ENCODE results near the gene ATPAF1. TPM values are rescaled to one million over a fixed set of nuclear protein-coding genes. Genes with fewer than 3 reads are reported as not detected.

Gene ATPAF1
- total and polyA plus RNA-seq, 10 of the 15 experiments (the other 5 are each of a cell fraction or from before 2014, with no cell fraction given) = 15.2 to 93.5 (median 48.4) TPM

DNA sequence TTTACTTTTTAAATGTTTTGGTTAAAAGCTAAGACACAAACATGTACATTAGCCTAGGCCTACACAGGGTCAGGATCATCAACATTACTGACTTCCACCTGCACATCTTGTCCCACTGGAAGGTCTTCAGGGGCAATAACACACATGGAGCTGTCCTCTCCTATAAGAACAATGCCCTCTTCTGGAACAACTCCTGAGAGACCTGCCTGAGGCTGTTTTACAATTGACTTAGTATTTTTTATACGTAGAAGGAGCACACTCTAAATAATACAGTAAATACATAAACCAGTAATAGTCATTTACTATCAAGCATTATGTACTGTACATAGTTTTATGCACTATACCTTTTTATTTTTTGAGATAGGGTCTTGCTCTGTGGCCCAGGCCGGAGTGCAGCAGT, 37.4 kb downstream of the ATPAF1 start:
- in situ Hi-C loops (cut with MboI) (no loop called here), intact Hi-C loops (cut with micrococcal nuclease; ENCODE audit: unreplicated experiment) (no loop called here)
- FAIRE-seq (no peak), DNase-seq (ENCODE audit: low read depth, low spot score) (no peak), ATAC-seq (no peak)
- Histone ChIP-seq H3K9ac (ENCODE audit: control insufficient read depth, insufficient read depth, low read length) (no peak overlapping the region), H3K79me2 (ENCODE audit: control insufficient read depth, insufficient read depth, low read length) (no peaks in the 10 kb centered on the region), H3K4me2 (ENCODE audit: control insufficient read depth, insufficient read depth) (no peak overlapping the region), H3K4me1 (ENCODE audit: control insufficient read depth, insufficient read depth, low read length) (no peaks in the 10 kb centered on the region), H3K27ac (ENCODE audit: control insufficient read depth, insufficient read depth) (no peak overlapping the region), H3K9me3 (replicated peaks; ENCODE audit: control insufficient read depth, insufficient read depth, low read length) (no peaks in the 10 kb centered on the region), H3K36me3 (ENCODE audit: control insufficient read depth in 2 of 2, insufficient read depth in 2 of 2, low read length in 1 of 2) (peaks cover 2 to 8% of the 10 kb centered on the region in 2 experiments), H3K4me3 (no peak overlapping the region), H3K27me3 (replicated peaks in 1 of 2; ENCODE audit: control insufficient read depth in 2 of 2, insufficient read depth in 2 of 2, low read length in 1 of 2) (no peaks in the 10 kb centered on the region), H2AFZ (ENCODE audit: control insufficient read depth, low read depth, low read length) (no peak overlapping the region), H4K20me1 (ENCODE audit: control insufficient read depth, insufficient read depth) (no peaks in the 10 kb centered on the region)
- POLR2A ChIA-PET = no interaction called here
- SMC1A ChIA-PET (ENCODE audit: uncharacterized antibody, unreplicated experiment) = interaction anchor here (1.0 to 1.5 kb wide), 3 partner anchors 12 to 94 kb away, joined by 3 to 4 read pairs (median 4); partner anchors contain the start of gene MOB3C
- RAD21 ChIA-PET (ENCODE audit: unreplicated experiment) = interaction anchor here (0.6 to 0.7 kb wide), 2 partner anchors 8 to 74 kb away, joined by 3 read pairs; no protein-coding TSS in a partner anchor
- no TSS peak for BruUV-seq (replicated peaks)
- WGBS (ENCODE audit: insufficient coverage, insufficient replicate concordance, low lambda C conversion rate, missing lambda C conversion rate) = 98% methylated on average over 2 of the region's 2 CpGs
- CTCF ChIA-PET = interaction anchor here (0.9 to 1.4 kb wide), 3 partner anchors 8 to 96 kb away, joined by 3 to 4 read pairs (median 3); no protein-coding TSS in a partner anchor
- no peak for TF ChIP-seq SMARCA5 (IDR thresholded peaks at IDR 0.05)
- no peak for TF ChIP-seq RAD21 (IDR thresholded peaks at IDR 0.05; ENCODE audit: insufficient read depth, low read depth, low read length)
- TF ChIP-seq ZNF24 (IDR thresholded peaks at IDR 0.05) = no peak
- no peak for TF ChIP-seq ZNF592 (IDR thresholded peaks at IDR 0.05)
- TF ChIP-seq NRF1 (conservative IDR thresholded peaks at IDR 0.05; ENCODE audit: low read depth, low read length) = no peak
- TF ChIP-seq NR2C2 (IDR thresholded peaks at IDR 0.05; ENCODE audit: borderline replicate concordance, control insufficient read depth, insufficient read length, low read depth) = no peak
- TF ChIP-seq SKIL (IDR thresholded peaks at IDR 0.05; ENCODE audit: low read depth, poor library complexity, severe bottlenecking) = no peak
- no peak for TF ChIP-seq KLF5 (IDR thresholded peaks at IDR 0.05; ENCODE audit: partially characterized antibody)
- TF ChIP-seq CEBPZ (IDR thresholded peaks at IDR 0.05; ENCODE audit: low read depth, low read length) = no peak
- TF ChIP-seq FOXM1 (IDR thresholded peaks at IDR 0.05; ENCODE audit: low read depth, low read length) = no peak
- TF ChIP-seq ETV6 (conservative IDR thresholded peaks at IDR 0.05 in 1 of 2, IDR thresholded peaks at IDR 0.05 in 1 of 2; ENCODE audit: borderline replicate concordance in 1 of 2, low read depth in 1 of 2) = no peak
- TF ChIP-seq ATF7 (IDR thresholded peaks at IDR 0.05; ENCODE audit: low read depth) = no peak
- no peak for TF ChIP-seq RAD51 (IDR thresholded peaks at IDR 0.05)
- TF ChIP-seq SREBF1 (IDR thresholded peaks at IDR 0.05; ENCODE audit: low read length) = no peak
- no peak for TF ChIP-seq EP300 (IDR thresholded peaks at IDR 0.05; ENCODE audit: borderline replicate concordance in 1 of 2, control insufficient read depth in 1 of 2, low read depth in 2 of 2, low read length in 2 of 2)
